HEK293 (cell line): ENCODE measurements around the gene GABRR1.

Source experiments
- CTCF ChIA-PET: fragments of 350-600 bp; formaldehyde crosslinking; extraction: SDS; loops from one replicate; lab custom pipeline; 2021; ENCODE audit warnings: antibody characterized with exemption; lab: Yijun Ruan, JAX
- POLR2A ChIA-PET: fragments of 300-600 bp; formaldehyde crosslinking; extraction: SDS; loops from one replicate; lab custom pipeline; 2020; ENCODE audit warnings: antibody characterized with exemption, inconsistent platforms; lab: Yijun Ruan, JAX
- H3K27ac ChIP-seq: fragments of 200-500 bp; sonication (Bioruptor generic); 2 replicates; pipeline ENCODE4 v1.5.1; 2014; ENCODE audit warnings: low read depth, low read length, control low read depth, inconsistent platforms; ENCODE audit errors: extremely low read depth
- H3K36me3 ChIP-seq, 2 experiments: fragments of 200-500 bp in 1 of 2; sonication (Bioruptor generic) in 1 of 2; 1 replicate in 1 of 2; 2 replicates in 1 of 2; pipeline ENCODE4 v1.5.1; 2014 to 2017; ENCODE audit warnings: inconsistent platforms in 2 of 2, low read length in 2 of 2; ENCODE audit not compliant: control insufficient read depth in 2 of 2, insufficient read depth in 1 of 2
- H3K4me1 ChIP-seq: fragments of 200-500 bp; sonication (Bioruptor generic); 2 replicates; pipeline ENCODE4 v1.5.1; 2014; ENCODE audit warnings: mild to moderate bottlenecking, low read length, inconsistent platforms; ENCODE audit not compliant: control insufficient read depth, insufficient read depth
- H3K4me3 ChIP-seq: 2 replicates; pipeline ENCODE4 v1.5.1; 2011; ENCODE audit warnings: low read depth, mild to moderate bottlenecking, control low read depth, low read length, moderate library complexity
- H3K9me3 ChIP-seq: fragments of 200-500 bp; sonication (Bioruptor generic); 2 replicates; pipeline ENCODE4 v1.5.1; 2014; ENCODE audit warnings: low read depth, low read length, inconsistent platforms; ENCODE audit not compliant: control insufficient read depth, insufficient read depth
- GLI2 ChIP-seq: fragments of 450-650 bp; formaldehyde crosslinking; IDR thresholded peaks from 2 replicates; pipeline ENCODE4; 2017; ENCODE audit warnings: missing biosample characterization, missing genetic modification characterization, low read depth, borderline replicate concordance
- KLF10 ChIP-seq: fragments of 450-650 bp; IDR thresholded peaks from 2 replicates; pipeline ENCODE4 v1.5.1; 2018; ENCODE audit warnings: missing biosample characterization, mild to moderate bottlenecking, missing genetic modification characterization
- SETDB1 ChIP-seq: IDR thresholded peaks from one replicate; pipeline ENCODE4 v1.6.1; 2017; ENCODE audit warnings: mild to moderate bottlenecking, low read length, moderate library complexity, mixed read lengths; ENCODE audit not compliant: insufficient read length
- ZFHX2 ChIP-seq: fragments of 450-650 bp; formaldehyde crosslinking; conservative IDR thresholded peaks from 2 replicates; pipeline ENCODE4 v1.5.1; 2016; ENCODE audit warnings: missing biosample characterization, missing genetic modification characterization
- ZNF114 ChIP-seq: fragments of 450-650 bp; formaldehyde crosslinking; IDR thresholded peaks from 2 replicates; pipeline ENCODE4 v1.5.0; 2017; ENCODE audit warnings: missing biosample characterization, missing genetic modification characterization
- ZNF132 ChIP-seq: fragments of 450-650 bp; formaldehyde crosslinking; IDR thresholded peaks from 2 replicates; pipeline ENCODE4 v1.5.1; 2017; ENCODE audit warnings: missing biosample characterization, missing genetic modification characterization, borderline replicate concordance
- ZNF133 ChIP-seq: fragments of 450-650 bp; formaldehyde crosslinking; IDR thresholded peaks from 2 replicates; pipeline ENCODE4 v1.5.1; 2016; ENCODE audit warnings: missing biosample characterization, missing genetic modification characterization
- ZNF16 ChIP-seq: fragments of 450-650 bp; formaldehyde crosslinking; IDR thresholded peaks from 2 replicates; pipeline ENCODE4 v1.5.1; 2016; ENCODE audit warnings: low read depth, missing biosample characterization, missing genetic modification characterization
- ZNF24 ChIP-seq: fragments of 450-650 bp; formaldehyde crosslinking; IDR thresholded peaks from 2 replicates; pipeline ENCODE4 v1.5.1; 2016; ENCODE audit warnings: missing biosample characterization, missing genetic modification characterization
- ZNF274 ChIP-seq, 2 experiments: fragments of 200-500 bp in 1 of 2; fragments of 450-650 bp in 1 of 2; sonication (Bioruptor generic) in 1 of 2; formaldehyde crosslinking in 1 of 2; IDR thresholded peaks; 2 replicates each; pipeline versions ENCODE4 v1.5.1 to v1.6.1; 2014 to 2016; ENCODE audit warnings: borderline replicate concordance in 1 of 2, inconsistent platforms in 1 of 2, low read length in 1 of 2, missing biosample characterization in 1 of 2, missing genetic modification characterization in 1 of 2
- ZNF341 ChIP-seq: fragments of 450-650 bp; formaldehyde crosslinking; IDR thresholded peaks from 2 replicates; pipeline ENCODE4; 2016; ENCODE audit warnings: low read depth, missing biosample characterization, missing genetic modification characterization
- ZNF37A ChIP-seq: fragments of 450-650 bp; IDR thresholded peaks from 2 replicates; pipeline ENCODE4 v1.5.1; 2018; ENCODE audit warnings: missing biosample characterization, missing genetic modification characterization
- ZNF548 ChIP-seq: fragments of 450-650 bp; formaldehyde crosslinking; IDR thresholded peaks from 2 replicates; pipeline ENCODE4 v1.5.1; 2016; ENCODE audit warnings: missing biosample characterization, missing genetic modification characterization
- ZNF549 ChIP-seq: fragments of 450-650 bp; IDR thresholded peaks from 2 replicates; pipeline ENCODE4 v1.5.1; 2018; ENCODE audit warnings: missing biosample characterization, missing genetic modification characterization, mild to moderate bottlenecking, inconsistent platforms, moderate library complexity
- ZNF585B ChIP-seq: fragments of 450-650 bp; formaldehyde crosslinking; IDR thresholded peaks from 2 replicates; pipeline ENCODE4 v1.5.1; 2016; ENCODE audit warnings: missing biosample characterization, missing genetic modification characterization
- ZNF600 ChIP-seq: fragments of 450-650 bp; formaldehyde crosslinking; IDR thresholded peaks from 2 replicates; pipeline ENCODE4 v1.5.1; 2016; ENCODE audit warnings: missing biosample characterization, missing genetic modification characterization
- ZNF664 ChIP-seq: fragments of 450-650 bp; formaldehyde crosslinking; IDR thresholded peaks from 2 replicates; pipeline ENCODE4 v1.5.1; 2016; ENCODE audit warnings: missing biosample characterization, missing genetic modification characterization
- ZNF670 ChIP-seq: fragments of 450-650 bp; formaldehyde crosslinking; IDR thresholded peaks from 2 replicates; pipeline ENCODE4 v1.5.1; 2016; ENCODE audit warnings: missing biosample characterization, missing genetic modification characterization, low read depth
- ZNF677 ChIP-seq: fragments of 450-650 bp; IDR thresholded peaks from 2 replicates; pipeline ENCODE4 v1.5.0; 2018; ENCODE audit warnings: missing biosample characterization, mild to moderate bottlenecking, missing genetic modification characterization, moderate library complexity
- ZNF747 ChIP-seq: fragments of 450-650 bp; formaldehyde crosslinking; IDR thresholded peaks from 2 replicates; pipeline ENCODE4 v1.5.1; 2016; ENCODE audit warnings: missing biosample characterization, missing genetic modification characterization
- ZNF768 ChIP-seq: fragments of 450-650 bp; formaldehyde crosslinking; IDR thresholded peaks from 2 replicates; pipeline ENCODE4 v1.5.1; 2018; ENCODE audit warnings: missing biosample characterization, mild to moderate bottlenecking, missing genetic modification characterization
- ZNF843 ChIP-seq: fragments of 450-650 bp; formaldehyde crosslinking; IDR thresholded peaks from 2 replicates; pipeline ENCODE4 v1.5.1; 2016; ENCODE audit warnings: missing biosample characterization, missing genetic modification characterization
- TF ChIP-seq, protein P1 (sequence below): fragments of 450-650 bp; formaldehyde crosslinking; conservative IDR thresholded peaks from 2 replicates; pipeline ENCODE4 v1.5.1; 2016; ENCODE audit warnings: low read depth, missing biosample characterization, missing genetic modification characterization
- TF ChIP-seq, protein P2 (sequence below): fragments of 450-650 bp; formaldehyde crosslinking; IDR thresholded peaks from 2 replicates; pipeline ENCODE4 v1.5.1; 2017; ENCODE audit warnings: missing biosample characterization, missing genetic modification characterization
- TF ChIP-seq, protein P3 (sequence below): fragments of 450-650 bp; formaldehyde crosslinking; IDR thresholded peaks from 2 replicates; pipeline ENCODE4 v1.5.0; 2017; ENCODE audit warnings: missing biosample characterization, missing genetic modification characterization, borderline replicate concordance
- TF ChIP-seq, protein P4 (sequence below): fragments of 450-650 bp; formaldehyde crosslinking; IDR thresholded peaks from 2 replicates; pipeline ENCODE4 v1.5.1; 2017; ENCODE audit warnings: missing biosample characterization, missing genetic modification characterization

Gene GABRR1

DNA sequence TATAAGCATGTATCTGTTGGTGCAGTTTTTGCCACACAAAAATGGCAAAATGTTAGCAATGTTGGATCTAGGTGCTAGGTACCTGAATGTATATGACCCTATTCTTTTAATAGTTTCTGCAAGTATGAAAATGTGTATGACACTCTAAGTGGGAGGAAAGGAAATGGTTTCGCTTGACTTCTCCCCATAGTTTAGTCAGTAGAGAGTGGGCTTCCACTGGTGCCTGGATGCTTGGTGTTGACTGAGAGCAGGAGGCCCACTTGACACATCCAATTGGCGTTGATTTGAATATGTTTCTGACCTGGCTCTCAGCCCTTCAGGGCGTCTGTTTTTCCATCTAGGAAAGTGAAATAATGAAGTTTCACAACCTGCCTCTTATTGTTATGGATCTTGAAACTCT is 41.8 kb upstream of the GABRR1 start:
- no peaks in the 10 kb centered on the region for H3K9me3 ChIP-seq
- TF ChIP-seq ZNF670 (tag by site-specific recombination) (no peak), ZNF274 (IDR thresholded peaks at IDR 0.05; ENCODE audit: low read length) (no peak), ZNF274 (tag by site-specific recombination; IDR thresholded peaks at IDR 0.05; ENCODE audit: borderline replicate concordance) (no peak), ZNF664 (tag by site-specific recombination) (no peak), ZNF114 (tag by site-specific recombination) (no peak), GLI2 (tag by site-specific recombination) (no peak), ZNF548 (tag by site-specific recombination) (no peak), KLF10 (no peak), ZNF747 (tag by site-specific recombination) (no peak), ZNF133 (tag by site-specific recombination) (no peak)
- TF ChIP-seq, protein P1, sequence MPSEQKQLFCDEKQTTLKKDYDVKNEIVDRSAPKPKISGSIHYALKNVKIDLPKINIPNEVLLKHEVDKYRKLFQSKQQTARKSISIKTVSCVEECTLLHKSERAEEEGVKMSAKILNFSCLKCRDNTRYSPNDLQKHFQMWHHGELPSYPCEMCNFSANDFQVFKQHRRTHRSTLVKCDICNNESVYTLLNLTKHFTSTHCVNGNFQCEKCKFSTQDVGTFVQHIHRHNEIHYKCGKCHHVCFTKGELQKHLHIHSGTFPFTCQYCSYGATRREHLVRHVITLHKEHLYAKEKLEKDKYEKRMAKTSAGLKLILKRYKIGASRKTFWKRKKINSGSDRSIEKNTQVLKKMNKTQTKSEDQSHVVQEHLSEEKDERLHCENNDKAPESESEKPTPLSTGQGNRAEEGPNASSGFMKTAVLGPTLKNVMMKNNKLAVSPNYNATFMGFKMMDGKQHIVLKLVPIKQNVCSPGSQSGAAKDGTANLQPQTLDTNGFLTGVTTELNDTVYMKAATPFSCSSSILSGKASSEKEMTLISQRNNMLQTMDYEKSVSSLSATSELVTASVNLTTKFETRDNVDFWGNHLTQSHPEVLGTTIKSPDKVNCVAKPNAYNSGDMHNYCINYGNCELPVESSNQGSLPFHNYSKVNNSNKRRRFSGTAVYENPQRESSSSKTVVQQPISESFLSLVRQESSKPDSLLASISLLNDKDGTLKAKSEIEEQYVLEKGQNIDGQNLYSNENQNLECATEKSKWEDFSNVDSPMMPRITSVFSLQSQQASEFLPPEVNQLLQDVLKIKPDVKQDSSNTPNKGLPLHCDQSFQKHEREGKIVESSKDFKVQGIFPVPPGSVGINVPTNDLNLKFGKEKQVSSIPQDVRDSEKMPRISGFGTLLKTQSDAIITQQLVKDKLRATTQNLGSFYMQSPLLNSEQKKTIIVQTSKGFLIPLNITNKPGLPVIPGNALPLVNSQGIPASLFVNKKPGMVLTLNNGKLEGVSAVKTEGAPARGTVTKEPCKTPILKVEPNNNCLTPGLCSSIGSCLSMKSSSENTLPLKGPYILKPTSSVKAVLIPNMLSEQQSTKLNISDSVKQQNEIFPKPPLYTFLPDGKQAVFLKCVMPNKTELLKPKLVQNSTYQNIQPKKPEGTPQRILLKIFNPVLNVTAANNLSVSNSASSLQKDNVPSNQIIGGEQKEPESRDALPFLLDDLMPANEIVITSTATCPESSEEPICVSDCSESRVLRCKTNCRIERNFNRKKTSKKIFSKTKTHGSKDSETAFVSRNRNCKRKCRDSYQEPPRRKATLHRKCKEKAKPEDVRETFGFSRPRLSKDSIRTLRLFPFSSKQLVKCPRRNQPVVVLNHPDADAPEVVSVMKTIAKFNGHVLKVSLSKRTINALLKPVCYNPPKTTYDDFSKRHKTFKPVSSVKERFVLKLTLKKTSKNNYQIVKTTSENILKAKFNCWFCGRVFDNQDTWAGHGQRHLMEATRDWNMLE (tag by site-specific recombination): no peak
- TF ChIP-seq, all 188 proteins: peak for 0
- ChIA-PET POLR2A (no interaction called here), CTCF (interaction anchor here (0.7 to 0.9 kb wide), 3 partner anchors 15 to 113 kb away, joined by 4 to 6 read pairs (median 4); no protein-coding TSS in a partner anchor)
- H3K36me3 ChIP-seq: no peaks in the 10 kb centered on the region
- no peak overlapping the region for H3K27ac ChIP-seq
- H3K4me3 ChIP-seq: no peak overlapping the region
- no peaks in the 10 kb centered on the region; the same call in 1 of the 2 replicates for H3K4me1 ChIP-seq

DNA sequence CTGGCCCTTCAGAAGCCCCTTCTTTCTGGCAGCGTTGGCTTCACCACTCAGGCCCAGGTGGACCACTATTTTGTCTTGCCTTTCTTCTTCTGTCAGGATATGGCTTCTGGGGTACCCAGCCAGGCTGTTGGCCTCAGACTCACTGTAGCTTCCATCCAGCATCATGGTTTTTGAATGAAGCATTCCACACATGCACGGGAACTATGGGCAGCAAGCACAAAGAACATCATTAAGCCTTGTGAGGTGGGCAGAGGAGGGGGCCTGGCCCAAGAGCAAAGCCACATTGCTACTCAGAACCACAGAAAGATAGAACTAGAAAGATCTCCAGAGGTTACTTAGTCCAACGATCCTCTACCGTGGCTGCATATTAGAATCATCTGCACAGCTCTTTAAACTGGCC is 40.6 kb upstream of the GABRR1 start:
- ChIA-PET CTCF (no interaction called here), POLR2A (interaction anchor here (0.7 kb wide), 1 partner anchor 534 kb away, joined by 3 read pairs; no protein-coding TSS in a partner anchor)
- Histone ChIP-seq H3K4me1 (no peaks in the 10 kb centered on the region; the same call in 1 of the 2 replicates), H3K4me3 (no peak overlapping the region), H3K27ac (no peak overlapping the region), H3K9me3 (no peaks in the 10 kb centered on the region), H3K36me3 (no peaks in the 10 kb centered on the region)
- TF ChIP-seq ZNF843 (tag by site-specific recombination): no peak
- TF ChIP-seq ZNF549 (tag by site-specific recombination): no peak
- TF ChIP-seq ZNF768 (tag by site-specific recombination): no peak
- TF ChIP-seq ZNF585B (tag by site-specific recombination): no peak
- no peak for TF ChIP-seq ZNF37A (tag by site-specific recombination)
- no peak for TF ChIP-seq ZNF132 (tag by site-specific recombination)
- TF ChIP-seq, protein P2, sequence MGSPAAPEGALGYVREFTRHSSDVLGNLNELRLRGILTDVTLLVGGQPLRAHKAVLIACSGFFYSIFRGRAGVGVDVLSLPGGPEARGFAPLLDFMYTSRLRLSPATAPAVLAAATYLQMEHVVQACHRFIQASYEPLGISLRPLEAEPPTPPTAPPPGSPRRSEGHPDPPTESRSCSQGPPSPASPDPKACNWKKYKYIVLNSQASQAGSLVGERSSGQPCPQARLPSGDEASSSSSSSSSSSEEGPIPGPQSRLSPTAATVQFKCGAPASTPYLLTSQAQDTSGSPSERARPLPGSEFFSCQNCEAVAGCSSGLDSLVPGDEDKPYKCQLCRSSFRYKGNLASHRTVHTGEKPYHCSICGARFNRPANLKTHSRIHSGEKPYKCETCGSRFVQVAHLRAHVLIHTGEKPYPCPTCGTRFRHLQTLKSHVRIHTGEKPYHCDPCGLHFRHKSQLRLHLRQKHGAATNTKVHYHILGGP (tag by site-specific recombination): no peak
- TF ChIP-seq SETDB1: no peak
- TF ChIP-seq ZFHX2 (tag by site-specific recombination): no peak
- no peak for TF ChIP-seq ZNF24
- no peak for TF ChIP-seq ZNF16 (tag by site-specific recombination)
- TF ChIP-seq, protein P3, sequence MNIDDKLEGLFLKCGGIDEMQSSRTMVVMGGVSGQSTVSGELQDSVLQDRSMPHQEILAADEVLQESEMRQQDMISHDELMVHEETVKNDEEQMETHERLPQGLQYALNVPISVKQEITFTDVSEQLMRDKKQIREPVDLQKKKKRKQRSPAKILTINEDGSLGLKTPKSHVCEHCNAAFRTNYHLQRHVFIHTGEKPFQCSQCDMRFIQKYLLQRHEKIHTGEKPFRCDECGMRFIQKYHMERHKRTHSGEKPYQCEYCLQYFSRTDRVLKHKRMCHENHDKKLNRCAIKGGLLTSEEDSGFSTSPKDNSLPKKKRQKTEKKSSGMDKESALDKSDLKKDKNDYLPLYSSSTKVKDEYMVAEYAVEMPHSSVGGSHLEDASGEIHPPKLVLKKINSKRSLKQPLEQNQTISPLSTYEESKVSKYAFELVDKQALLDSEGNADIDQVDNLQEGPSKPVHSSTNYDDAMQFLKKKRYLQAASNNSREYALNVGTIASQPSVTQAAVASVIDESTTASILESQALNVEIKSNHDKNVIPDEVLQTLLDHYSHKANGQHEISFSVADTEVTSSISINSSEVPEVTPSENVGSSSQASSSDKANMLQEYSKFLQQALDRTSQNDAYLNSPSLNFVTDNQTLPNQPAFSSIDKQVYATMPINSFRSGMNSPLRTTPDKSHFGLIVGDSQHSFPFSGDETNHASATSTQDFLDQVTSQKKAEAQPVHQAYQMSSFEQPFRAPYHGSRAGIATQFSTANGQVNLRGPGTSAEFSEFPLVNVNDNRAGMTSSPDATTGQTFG: no peak
- TF ChIP-seq, protein P4, sequence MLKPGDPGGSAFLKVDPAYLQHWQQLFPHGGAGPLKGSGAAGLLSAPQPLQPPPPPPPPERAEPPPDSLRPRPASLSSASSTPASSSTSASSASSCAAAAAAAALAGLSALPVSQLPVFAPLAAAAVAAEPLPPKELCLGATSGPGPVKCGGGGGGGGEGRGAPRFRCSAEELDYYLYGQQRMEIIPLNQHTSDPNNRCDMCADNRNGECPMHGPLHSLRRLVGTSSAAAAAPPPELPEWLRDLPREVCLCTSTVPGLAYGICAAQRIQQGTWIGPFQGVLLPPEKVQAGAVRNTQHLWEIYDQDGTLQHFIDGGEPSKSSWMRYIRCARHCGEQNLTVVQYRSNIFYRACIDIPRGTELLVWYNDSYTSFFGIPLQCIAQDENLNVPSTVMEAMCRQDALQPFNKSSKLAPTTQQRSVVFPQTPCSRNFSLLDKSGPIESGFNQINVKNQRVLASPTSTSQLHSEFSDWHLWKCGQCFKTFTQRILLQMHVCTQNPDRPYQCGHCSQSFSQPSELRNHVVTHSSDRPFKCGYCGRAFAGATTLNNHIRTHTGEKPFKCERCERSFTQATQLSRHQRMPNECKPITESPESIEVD: no peak
- TF ChIP-seq ZNF600 (tag by site-specific recombination): no peak
- TF ChIP-seq ZNF677 (tag by site-specific recombination): no peak
- TF ChIP-seq ZNF341 (tag by site-specific recombination): no peak
